ENCODE measurements around the gene SBSN. TPM values are rescaled to one million over a fixed set of nuclear protein-coding genes. Genes with fewer than 3 reads are reported as not detected.

Gene SBSN
- total and polyA plus RNA-seq, 10 of the 15 experiments (the other 5 are each of a cell fraction or from before 2014, with no cell fraction given) = 0.09 TPM; not detected in 9

GRCh38 chr19:35495107-35496064 lies 32.7 kb downstream of the SBSN start (continued):
- TF ChIP-seq, protein P1, sequence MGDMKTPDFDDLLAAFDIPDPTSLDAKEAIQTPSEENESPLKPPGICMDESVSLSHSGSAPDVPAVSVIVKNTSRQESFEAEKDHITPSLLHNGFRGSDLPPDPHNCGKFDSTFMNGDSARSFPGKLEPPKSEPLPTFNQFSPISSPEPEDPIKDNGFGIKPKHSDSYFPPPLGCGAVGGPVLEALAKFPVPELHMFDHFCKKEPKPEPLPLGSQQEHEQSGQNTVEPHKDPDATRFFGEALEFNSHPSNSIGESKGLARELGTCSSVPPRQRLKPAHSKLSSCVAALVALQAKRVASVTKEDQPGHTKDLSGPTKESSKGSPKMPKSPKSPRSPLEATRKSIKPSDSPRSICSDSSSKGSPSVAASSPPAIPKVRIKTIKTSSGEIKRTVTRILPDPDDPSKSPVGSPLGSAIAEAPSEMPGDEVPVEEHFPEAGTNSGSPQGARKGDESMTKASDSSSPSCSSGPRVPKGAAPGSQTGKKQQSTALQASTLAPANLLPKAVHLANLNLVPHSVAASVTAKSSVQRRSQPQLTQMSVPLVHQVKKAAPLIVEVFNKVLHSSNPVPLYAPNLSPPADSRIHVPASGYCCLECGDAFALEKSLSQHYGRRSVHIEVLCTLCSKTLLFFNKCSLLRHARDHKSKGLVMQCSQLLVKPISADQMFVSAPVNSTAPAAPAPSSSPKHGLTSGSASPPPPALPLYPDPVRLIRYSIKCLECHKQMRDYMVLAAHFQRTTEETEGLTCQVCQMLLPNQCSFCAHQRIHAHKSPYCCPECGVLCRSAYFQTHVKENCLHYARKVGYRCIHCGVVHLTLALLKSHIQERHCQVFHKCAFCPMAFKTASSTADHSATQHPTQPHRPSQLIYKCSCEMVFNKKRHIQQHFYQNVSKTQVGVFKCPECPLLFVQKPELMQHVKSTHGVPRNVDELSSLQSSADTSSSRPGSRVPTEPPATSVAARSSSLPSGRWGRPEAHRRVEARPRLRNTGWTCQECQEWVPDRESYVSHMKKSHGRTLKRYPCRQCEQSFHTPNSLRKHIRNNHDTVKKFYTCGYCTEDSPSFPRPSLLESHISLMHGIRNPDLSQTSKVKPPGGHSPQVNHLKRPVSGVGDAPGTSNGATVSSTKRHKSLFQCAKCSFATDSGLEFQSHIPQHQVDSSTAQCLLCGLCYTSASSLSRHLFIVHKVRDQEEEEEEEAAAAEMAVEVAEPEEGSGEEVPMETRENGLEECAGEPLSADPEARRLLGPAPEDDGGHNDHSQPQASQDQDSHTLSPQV (IDR thresholded peaks at IDR 0.05) = 0 out of 2 replicates have a peak, but pooled peaks have one; percentile 52
- TF ChIP-seq POLR2AphosphoS5 (IDR thresholded peaks at IDR 0.05; ENCODE audit: low read length) (no peak), NR2F1 (conservative IDR thresholded peaks at IDR 0.05) (no peak), IRF4 (IDR thresholded peaks at IDR 0.05; ENCODE audit: low read depth, low read length) (peak; percentile 60; the same call in 1 of the 2 replicates), ELK1 (IDR thresholded peaks at IDR 0.05; ENCODE audit: low read depth, low read length) (no peak), NBN (IDR thresholded peaks at IDR 0.05) (peak; percentile 54; the same call in 1 of the 2 replicates), MAX (IDR thresholded peaks at IDR 0.05; ENCODE audit: low read depth, low read length) (no peak), SP1 (IDR thresholded peaks at IDR 0.05; ENCODE audit: low read depth, low read length) (peak; percentile 49), KLF5 (IDR thresholded peaks at IDR 0.05; ENCODE audit: partially characterized antibody) (no peak), CBFB (IDR thresholded peaks at IDR 0.05; ENCODE audit: low read depth) (no peak), MXI1 (IDR thresholded peaks at IDR 0.05; ENCODE audit: low read depth, low read length) (no peak), MTA2 (IDR thresholded peaks at IDR 0.05; ENCODE audit: low read depth) (0 out of 2 replicates have a peak, but pooled peaks have one; percentile 29), TBL1XR1 (IDR thresholded peaks at IDR 0.05; ENCODE audit: low read depth, low read length) (no peak), ASH2L (IDR thresholded peaks at IDR 0.05; ENCODE audit: borderline replicate concordance, low read depth) (no peak), EGR1 (IDR thresholded peaks at IDR 0.05; ENCODE audit: borderline replicate concordance in 1 of 2, low read depth in 2 of 2, low read length in 2 of 2) (peak in 1 of 2 experiments; percentile 93; a peak in 2 of 3 replicates)
- TF ChIP-seq, protein P2, sequence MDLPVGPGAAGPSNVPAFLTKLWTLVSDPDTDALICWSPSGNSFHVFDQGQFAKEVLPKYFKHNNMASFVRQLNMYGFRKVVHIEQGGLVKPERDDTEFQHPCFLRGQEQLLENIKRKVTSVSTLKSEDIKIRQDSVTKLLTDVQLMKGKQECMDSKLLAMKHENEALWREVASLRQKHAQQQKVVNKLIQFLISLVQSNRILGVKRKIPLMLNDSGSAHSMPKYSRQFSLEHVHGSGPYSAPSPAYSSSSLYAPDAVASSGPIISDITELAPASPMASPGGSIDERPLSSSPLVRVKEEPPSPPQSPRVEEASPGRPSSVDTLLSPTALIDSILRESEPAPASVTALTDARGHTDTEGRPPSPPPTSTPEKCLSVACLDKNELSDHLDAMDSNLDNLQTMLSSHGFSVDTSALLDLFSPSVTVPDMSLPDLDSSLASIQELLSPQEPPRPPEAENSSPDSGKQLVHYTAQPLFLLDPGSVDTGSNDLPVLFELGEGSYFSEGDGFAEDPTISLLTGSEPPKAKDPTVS (IDR thresholded peaks at IDR 0.05; ENCODE audit: low read depth, low read length) = no peak
- TF ChIP-seq, protein P3, sequence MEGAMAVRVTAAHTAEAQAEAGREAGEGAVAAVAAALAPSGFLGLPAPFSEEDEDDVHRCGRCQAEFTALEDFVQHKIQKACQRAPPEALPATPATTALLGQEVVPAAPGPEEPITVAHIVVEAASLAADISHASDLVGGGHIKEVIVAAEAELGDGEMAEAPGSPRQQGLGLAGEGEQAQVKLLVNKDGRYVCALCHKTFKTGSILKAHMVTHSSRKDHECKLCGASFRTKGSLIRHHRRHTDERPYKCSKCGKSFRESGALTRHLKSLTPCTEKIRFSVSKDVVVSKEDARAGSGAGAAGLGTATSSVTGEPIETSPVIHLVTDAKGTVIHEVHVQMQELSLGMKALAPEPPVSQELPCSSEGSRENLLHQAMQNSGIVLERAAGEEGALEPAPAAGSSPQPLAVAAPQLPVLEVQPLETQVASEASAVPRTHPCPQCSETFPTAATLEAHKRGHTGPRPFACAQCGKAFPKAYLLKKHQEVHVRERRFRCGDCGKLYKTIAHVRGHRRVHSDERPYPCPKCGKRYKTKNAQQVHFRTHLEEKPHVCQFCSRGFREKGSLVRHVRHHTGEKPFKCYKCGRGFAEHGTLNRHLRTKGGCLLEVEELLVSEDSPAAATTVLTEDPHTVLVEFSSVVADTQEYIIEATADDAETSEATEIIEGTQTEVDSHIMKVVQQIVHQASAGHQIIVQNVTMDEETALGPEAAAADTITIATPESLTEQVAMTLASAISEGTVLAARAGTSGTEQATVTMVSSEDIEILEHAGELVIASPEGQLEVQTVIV (IDR thresholded peaks at IDR 0.05; ENCODE audit: borderline replicate concordance, partially characterized antibody) = no peak
- TF ChIP-seq, protein P4, sequence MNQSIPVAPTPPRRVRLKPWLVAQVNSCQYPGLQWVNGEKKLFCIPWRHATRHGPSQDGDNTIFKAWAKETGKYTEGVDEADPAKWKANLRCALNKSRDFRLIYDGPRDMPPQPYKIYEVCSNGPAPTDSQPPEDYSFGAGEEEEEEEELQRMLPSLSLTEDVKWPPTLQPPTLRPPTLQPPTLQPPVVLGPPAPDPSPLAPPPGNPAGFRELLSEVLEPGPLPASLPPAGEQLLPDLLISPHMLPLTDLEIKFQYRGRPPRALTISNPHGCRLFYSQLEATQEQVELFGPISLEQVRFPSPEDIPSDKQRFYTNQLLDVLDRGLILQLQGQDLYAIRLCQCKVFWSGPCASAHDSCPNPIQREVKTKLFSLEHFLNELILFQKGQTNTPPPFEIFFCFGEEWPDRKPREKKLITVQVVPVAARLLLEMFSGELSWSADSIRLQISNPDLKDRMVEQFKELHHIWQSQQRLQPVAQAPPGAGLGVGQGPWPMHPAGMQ (IDR thresholded peaks at IDR 0.05; ENCODE audit: borderline replicate concordance) = no peak

Measured in GM12878 (cell line).